DND-41 (cell line): Measurements from ENCODE around the gene RADIL.

Experiments used
- CTCF ChIP-seq: IDR thresholded peaks from 2 replicates; pipeline ENCODE4 v1.5.1; 2012; ENCODE audit warnings: borderline replicate concordance, low read length, moderate library complexity, mild to moderate bottlenecking; ENCODE audit not compliant: poor library complexity, severe bottlenecking; ENCODE audit errors: extremely low read depth
- EZH2 ChIP-seq: IDR thresholded peaks from 3 replicates; pipeline ENCODE4 v1.6.1; 2012; ENCODE audit warnings: borderline replicate concordance, low read depth, mild to moderate bottlenecking, moderate library complexity, low read length, inconsistent platforms; ENCODE audit not compliant: severe bottlenecking

- no peak for TF ChIP-seq CTCF
- no peak for TF ChIP-seq EZH2
Observed at GRCh38 chr7:4751398-4751947, 132.0 kb downstream of the RADIL start.
